AG10803 (cell line): ENCODE data around the gene SLC6A3.
"Not testable (repeated sequence)": the region's sequence is repeated elsewhere in the genome, so short reads cannot be mapped to it uniquely, and the experiment has no call there.

Experiments used
- DNase-seq: peaks from one replicate; pipeline ENCODE4 v3.0.0; 2010; ENCODE audit warnings: low read depth
- H3K4me3 ChIP-seq: 2 replicates; pipeline ENCODE4 v1.5.1; 2011; ENCODE audit warnings: mild to moderate bottlenecking, low read length, control low read depth
- TF ChIP-seq, protein P1 (sequence below): conservative IDR thresholded peaks from 2 replicates; pipeline ENCODE4 v1.5.1; 2011; ENCODE audit warnings: mild to moderate bottlenecking, low read length, control low read depth, inconsistent platforms

The SLC6A3 gene

GRCh38 chr5:1463326-1464095, 18.3 kb upstream of the SLC6A3 start:
- TF ChIP-seq, protein P1, sequence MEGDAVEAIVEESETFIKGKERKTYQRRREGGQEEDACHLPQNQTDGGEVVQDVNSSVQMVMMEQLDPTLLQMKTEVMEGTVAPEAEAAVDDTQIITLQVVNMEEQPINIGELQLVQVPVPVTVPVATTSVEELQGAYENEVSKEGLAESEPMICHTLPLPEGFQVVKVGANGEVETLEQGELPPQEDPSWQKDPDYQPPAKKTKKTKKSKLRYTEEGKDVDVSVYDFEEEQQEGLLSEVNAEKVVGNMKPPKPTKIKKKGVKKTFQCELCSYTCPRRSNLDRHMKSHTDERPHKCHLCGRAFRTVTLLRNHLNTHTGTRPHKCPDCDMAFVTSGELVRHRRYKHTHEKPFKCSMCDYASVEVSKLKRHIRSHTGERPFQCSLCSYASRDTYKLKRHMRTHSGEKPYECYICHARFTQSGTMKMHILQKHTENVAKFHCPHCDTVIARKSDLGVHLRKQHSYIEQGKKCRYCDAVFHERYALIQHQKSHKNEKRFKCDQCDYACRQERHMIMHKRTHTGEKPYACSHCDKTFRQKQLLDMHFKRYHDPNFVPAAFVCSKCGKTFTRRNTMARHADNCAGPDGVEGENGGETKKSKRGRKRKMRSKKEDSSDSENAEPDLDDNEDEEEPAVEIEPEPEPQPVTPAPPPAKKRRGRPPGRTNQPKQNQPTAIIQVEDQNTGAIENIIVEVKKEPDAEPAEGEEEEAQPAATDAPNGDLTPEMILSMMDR, result no peak
- no peak for DNase-seq
- no peak overlapping the region for H3K4me3 ChIP-seq

- DNase-seq, result no peak
- no peak overlapping the region for H3K4me3 ChIP-seq
- TF ChIP-seq, protein P1, result no peak
Observed at GRCh38 chr5:1462358-1462757, 17.1 kb upstream of the SLC6A3 start.

GRCh38 chr5:1461396-1461795, 16.2 kb upstream of the SLC6A3 start:
- TF ChIP-seq, protein P1, result no peak
- H3K4me3 ChIP-seq, result no peak overlapping the region
- no peak for DNase-seq

- DNase-seq, result no peak
- H3K4me3 ChIP-seq, result no peak overlapping the region
- TF ChIP-seq, protein P1, result no peak
Observed at GRCh38 chr5:1460054-1460682, 14.9 kb upstream of the SLC6A3 start.

GRCh38 chr5:1459435-1459834, 14.2 kb upstream of the SLC6A3 start:
- H3K4me3 ChIP-seq, DNase-seq: not testable (repeated sequence)

GRCh38 chr5:1456110-1456881, 11.1 kb upstream of the SLC6A3 start:
- not testable (repeated sequence) for DNase-seq, H3K4me3 ChIP-seq

DNA sequence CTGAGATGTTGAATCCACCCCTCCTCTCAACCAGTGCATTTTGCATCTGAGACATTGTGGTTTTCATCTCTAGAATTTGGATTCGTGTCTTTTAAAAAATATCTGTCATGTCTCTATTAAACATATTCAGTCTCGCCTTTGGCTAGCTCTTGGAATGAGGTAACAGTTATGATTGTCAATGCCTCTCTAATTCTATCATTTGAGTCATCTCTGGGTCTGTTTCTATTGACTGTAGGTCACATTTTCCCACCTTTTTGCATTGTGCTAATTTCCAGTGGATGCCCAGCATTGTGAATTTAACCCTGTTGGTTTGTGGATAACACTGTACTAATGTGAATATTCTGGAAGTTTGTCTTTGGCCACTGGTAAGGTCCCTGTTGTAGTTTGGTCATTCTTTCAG, 8.4 kb upstream of the SLC6A3 start:
- DNase-seq, result no peak

More for the DNA sequence above, 8.4 kb upstream of the SLC6A3 start:
- no peak overlapping the region for H3K4me3 ChIP-seq
- TF ChIP-seq, protein P1, result no peak
